Right kidney (tissue), 1 donor: ENCODE data around the gene RNF207.

Experiments
- DNase-seq: peaks from one replicate; pipeline ENCODE4 v3.0.0-alpha.2; 2016

RNF207 gene

DNA sequence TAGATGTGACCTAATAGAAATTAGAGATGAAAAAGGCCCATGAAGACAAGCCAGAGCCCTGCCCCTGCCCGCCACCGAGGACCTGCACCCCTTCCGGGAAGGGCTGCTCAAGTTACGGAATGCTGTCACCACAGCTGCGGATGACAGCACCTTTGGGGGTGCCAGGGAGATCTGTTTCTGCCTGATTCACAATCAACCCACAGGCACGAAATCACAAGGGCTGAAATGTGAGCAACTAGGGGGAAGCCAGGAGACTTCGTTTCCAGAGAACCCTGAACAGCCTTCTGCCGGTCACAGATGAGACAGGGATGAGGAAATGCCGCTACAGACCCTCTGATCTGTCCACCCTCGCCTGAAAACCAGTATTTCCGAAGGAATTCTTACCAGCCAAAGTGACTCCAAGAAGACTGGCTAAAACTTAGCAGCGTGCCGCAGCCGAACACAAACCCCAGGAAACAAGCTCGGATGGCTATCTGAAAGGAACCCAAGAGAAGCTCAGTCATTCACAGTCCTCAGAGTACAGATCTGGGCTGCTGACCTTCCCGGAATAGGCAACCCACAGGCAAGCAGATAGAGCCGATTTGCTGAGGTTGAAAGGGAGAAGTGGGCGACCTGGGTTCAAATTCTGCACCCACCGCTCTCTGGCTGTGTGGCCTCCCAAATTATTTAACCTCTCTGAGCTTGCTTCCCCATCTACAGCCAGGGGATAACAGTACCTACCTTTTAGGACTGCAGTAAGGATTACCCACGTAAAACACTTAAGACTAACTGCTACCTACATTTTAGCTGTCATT lies 28.8 kb downstream of the RNF207 start:
- DNase-seq: no peak

DNA sequence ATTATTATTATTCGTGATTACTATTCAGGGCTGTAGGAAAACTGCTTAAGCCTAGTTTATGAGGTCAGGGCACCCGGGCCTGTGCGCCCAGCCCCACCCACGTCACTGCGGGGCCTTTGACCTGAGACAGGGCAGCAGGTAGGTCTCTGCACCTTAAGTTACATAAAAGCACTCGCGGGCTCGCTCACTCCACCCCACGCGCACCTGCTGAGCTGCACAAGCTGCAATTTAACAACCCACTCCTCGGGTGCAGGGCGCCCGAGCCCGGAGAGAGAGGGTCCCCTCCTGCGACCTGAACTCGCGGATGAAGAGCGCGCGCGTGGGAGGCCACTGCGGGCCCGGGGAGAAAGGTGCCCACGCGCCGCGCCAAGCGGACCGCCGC lies 29.4 kb downstream of the RNF207 start:
- no peak for DNase-seq

DNA sequence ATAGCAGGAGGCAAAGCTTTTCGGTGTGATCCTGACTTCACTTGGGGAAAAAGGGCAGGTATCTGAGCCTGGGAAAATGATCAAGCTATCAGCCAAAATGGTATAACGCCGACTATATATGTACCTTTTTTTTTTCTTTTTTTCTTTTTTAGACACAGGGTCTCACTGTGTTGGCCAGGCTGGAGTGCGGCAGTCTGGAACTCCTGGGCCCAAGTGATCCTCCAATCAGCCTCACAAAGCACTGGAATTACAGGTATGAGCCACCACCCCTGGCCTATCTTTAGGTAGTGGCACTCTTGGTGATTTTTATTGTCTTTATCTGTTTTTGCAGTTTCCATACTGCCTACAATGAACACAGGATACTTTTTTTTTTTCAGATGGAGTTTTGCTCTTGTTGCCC lies 31.2 kb downstream of the RNF207 start:
- DNase-seq: no peak

DNA sequence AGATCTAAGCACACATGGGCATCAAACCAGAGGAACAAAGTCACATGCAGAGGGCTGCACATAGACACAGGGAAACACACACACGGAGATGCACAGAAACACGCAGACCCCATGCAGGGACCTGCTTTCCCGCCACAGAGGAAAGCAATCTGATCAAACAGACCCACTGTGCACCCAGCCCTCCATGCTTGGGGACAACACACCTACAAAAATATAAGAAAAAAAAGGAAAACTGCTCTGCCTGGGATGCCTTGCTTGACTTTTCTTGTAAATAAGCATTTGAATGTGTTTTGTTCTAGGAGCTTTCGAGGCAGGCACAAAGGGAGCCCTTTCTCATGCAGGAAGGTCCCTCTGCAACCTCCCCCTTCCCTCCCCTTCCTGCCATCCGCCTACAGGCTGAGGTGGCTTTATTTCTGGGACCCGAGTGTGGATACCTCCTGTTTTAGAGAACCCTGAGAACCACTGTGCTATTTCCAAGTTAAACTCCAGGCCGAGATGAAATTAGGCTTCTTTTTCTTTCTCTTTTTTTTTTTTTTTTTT lies 33.4 kb downstream of the RNF207 start:
- no peak for DNase-seq

DNA sequence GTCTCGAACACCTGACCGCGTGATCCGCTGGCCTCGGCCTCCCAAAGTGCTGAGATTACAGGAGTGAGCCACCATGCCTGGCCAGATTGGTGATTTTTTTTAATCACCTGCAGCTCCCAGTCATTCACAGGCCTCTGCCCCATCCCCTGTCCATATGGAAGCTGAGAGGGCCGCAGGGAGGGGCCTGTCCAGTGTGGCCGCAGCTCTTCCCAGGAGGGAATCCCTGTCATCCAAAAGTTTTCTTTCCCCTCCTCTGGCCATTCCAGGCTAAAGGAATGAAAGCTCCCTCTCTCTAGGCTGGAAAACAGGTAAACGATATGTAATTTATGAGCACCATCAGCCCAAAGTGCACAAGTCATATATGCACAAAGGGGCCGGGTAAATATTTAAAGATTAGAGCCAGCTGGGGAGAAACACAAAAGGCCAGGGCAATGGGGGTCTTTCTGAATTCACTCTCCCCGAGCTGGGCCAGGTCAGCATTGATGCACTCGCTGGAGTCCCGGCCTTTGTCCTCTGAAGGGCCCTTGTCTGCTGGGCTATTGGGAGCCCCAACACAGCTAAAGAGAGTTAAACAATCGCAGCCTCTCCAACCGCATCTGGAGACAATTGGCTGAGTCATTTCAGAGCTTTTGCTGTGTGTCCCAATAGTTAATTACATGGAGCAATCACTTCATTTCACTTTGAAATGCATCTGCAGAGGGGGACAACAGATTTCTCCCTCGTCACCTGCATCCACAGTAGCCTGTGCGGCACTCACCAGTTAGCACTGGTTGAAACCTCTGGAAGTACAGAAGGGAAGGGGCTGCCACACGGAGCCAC lies 34.2 kb downstream of the RNF207 start:
- no peak for DNase-seq

DNA sequence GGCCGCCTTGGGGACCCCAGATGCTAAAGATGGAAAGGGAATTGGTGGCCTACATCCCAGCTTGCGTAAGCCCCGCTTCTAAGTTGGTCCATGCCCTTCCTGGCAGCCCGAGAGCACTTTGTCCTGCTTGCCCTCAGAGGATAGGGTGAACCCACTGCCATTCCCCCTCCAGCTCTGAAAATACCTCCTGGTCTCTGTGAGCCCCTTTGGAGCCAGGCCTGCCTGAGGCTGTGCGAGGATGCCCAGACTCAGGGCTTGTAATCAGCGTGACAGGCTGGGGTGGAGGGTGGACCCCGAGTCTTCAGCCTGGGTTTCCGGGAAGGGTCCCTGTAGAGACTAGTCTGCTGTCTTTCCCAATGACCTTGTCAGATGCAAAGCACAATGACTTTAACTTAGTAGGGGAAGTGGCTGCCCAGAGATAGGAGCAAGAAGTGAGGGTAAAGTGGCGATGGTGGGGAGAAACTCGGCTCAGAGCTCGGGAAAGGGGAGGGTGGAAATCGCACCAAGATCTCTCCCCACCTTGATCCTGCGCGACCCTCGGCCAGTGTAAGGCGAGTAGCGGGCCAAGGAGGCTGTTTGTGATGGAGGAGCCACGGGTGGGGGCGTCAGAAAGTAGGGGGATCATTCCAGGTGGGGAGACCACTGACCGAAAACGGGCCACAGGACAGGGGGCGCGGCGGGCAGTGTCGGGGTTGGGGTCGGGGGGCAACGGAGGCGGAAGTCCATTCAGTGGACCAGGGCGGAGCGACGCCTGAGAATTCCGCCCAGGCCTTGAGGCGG lies 35.4 kb downstream of the RNF207 start:
- no peak for DNase-seq

DNA sequence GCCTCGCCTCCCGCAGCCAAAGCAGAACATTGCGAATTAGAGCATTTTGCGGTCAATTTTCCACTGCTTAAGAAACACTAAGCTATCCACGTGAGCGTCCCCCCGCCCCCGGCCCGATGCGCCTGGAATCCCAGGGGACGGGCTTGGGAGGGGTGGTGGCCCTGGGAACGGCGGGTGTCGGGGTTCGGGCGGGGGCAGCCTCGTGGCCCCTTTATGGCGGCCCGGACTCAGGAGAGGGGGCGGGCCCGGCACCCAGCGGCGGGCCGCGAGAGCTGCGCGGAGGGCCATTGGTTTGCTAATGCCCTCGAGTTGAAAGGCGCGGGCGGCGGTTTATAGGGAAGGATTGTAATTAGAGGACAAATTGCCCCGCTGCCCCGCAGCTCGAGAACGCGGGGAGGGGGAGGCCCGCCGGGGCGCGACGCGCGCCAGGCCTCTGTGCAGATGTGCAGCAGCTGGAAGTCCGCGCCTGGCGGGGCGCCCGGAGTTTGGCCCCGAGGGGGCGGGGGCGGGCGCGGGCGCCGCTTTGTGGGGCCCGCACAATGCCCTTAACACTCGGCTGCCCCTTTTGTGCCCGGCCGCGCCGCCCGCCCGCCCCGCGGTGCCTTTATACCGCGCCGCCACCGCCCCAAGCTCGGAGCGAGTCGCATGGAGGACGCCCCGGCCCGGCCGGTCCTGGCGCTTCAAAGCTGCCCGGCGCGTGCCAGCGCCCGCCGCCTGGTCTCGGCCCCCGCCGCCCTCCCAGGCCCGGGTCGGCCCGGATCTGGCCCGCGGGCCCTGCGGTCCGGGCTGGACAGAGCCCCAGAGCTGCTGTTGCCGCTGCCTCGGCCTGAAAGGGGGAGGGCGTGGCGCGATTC lies 36.2 kb downstream of the RNF207 start:
- peak; percentile 53 for DNase-seq

DNA sequence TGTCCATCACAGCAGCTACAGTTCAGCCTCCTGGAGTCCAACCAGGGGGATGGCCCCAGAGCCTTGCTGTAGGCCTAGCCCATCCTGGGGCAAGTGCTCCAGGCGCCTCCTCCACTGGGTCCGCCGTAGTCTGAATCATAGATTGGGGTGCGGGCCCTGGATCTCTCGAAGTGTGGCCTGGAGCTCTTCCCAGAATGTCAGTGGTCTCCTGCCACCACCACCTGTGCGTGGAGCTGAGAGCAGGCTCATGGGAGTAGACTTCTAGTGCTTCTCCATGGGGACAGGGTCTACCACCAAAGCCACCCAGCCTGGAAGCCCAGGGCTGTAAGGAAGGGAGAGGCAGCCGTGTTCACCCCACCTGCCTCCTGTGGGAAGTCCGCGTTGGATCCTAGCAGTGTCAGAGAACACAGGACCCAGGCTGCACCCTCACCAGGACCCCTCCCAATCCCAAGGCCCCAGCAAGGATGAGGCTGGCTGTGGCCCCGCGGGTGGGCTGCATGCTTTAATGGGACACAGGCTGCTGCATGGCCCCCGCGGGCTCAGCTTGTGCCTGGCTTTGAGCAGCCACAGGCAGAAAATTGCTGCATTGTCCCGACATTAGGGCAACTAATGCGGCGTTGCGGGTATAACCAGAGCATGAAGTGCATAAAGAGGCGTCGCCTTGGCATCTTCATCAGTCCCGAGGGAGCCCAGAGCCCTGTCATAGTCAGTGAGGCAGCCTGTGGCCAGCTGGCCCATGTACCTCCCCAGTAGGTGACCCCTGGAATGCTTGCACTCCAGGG lies 37.3 kb downstream of the RNF207 start:
- DNase-seq: no peak

DNA sequence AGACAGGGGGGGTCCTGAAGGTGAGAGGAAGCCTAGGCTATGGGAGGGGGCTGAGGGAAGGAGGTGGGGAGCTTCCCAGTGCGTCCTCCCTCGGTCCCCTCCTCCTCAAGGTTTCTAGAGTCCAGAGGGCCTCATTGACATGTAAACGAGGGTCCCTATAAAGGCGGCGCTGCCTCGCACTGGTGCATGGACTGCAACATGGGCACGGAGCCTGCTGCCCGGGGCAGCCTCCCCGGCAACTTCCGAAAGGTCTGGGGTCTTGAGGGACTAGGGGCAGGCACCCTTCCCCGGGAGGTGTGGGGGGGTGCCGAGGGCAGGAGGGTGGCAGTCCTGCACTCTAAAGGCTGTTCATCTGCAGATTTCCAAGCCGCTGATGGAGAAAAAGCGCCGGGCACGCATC lies 38.1 kb downstream of the RNF207 start, which contains the start of gene HES3:
TSS of gene HES3 (plus strand) at position 187 of the 400 bp plus-strand sequence. CDS start at position 374, 187 bp downstream.
- no peak for DNase-seq

DNA sequence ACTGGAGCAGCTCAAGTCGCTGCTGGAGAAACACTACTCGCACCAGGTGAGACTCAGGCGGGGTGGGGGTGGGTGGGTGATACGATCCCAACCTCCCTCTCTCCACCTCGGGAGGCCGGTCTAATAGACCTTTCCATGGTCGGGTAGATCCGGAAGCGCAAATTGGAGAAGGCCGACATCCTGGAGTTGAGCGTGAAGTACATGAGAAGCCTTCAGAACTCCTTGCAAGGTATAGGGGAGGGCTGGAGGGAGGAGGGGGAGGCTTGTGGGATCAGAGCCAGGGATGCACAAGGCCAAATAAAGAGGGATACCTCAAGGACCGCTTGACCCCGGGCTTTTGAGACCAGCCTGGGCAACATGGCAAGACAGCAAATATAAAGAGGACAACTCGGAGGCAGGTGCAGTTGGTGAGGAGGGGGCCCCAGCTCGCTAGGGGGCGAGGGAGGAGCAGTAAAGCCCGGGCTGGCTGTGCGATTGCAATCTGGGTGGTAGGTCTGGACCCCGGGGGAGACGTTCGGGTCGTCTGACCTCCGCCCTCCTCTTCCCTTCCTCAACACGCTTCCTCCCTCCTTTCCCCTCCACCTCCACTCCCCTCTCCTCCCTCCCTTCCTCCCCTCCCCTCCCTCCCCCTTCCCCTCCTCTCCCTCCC lies 38.6 kb downstream of the RNF207 start:
- no peak for DNase-seq

DNA sequence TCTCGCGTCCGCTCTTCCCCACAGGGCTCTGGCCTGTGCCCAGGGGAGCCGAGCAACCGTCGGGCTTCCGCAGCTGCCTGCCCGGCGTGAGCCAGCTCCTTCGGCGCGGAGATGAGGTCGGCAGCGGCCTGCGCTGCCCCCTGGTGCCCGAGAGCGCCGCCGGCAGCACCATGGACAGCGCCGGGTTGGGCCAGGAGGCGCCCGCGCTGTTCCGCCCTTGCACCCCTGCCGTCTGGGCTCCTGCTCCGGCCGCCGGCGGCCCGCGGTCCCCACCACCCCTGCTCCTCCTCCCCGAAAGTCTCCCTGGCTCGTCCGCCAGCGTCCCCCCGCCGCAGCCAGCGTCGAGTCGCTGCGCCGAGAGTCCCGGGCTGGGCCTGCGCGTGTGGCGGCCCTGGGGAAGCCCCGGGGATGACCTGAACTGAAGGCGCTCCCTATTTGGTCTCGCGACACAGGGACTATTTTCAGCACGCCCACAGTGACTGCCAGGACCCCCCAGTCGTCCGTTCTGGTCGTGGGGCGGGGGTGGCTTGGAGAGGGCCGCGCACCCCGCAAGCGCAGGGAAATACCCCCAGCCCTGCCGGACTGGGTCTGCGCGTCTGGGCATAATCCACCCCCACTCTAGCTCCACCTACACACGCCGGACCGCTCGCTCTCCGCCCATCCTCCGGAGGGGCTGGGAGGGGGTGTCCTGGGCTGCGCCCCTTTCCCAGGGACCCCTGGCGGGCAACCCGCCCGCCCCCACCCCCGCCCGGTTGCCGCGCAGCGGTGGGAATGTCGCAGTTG lies 39.4 kb downstream of the RNF207 start:
- DNase-seq: peak; percentile 85

DNA sequence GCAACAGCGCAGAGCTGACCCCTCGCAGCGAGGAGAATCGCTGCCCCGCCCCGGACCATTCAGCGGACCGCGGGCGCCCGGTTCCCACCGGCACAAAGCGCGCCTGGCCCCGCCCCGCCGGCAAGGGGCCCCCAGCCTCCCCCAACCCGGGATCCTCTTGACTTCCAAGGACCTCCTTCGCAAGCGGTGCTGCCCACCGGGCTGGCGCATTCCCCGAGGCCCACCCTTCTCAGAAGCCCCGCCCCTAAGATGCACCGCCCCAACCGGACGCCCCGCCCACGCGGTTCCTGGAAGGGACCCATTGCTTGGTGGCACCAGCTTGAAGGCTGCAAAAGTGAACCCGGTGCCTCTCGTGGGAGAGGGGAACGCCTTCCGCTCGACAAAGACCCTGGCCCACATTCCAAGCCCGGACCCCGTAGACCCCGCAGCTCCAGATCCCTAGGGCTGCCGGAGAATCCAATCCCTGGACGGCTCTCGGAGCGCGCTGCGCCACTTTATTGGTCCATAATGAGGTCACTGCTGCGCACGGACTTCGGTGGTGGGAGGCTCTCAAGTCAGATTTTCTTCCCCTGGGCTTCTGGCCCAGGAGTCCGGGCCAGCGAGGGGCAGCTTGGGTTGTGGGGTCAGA lies 40.1 kb downstream of the RNF207 start:
- no peak for DNase-seq

DNA sequence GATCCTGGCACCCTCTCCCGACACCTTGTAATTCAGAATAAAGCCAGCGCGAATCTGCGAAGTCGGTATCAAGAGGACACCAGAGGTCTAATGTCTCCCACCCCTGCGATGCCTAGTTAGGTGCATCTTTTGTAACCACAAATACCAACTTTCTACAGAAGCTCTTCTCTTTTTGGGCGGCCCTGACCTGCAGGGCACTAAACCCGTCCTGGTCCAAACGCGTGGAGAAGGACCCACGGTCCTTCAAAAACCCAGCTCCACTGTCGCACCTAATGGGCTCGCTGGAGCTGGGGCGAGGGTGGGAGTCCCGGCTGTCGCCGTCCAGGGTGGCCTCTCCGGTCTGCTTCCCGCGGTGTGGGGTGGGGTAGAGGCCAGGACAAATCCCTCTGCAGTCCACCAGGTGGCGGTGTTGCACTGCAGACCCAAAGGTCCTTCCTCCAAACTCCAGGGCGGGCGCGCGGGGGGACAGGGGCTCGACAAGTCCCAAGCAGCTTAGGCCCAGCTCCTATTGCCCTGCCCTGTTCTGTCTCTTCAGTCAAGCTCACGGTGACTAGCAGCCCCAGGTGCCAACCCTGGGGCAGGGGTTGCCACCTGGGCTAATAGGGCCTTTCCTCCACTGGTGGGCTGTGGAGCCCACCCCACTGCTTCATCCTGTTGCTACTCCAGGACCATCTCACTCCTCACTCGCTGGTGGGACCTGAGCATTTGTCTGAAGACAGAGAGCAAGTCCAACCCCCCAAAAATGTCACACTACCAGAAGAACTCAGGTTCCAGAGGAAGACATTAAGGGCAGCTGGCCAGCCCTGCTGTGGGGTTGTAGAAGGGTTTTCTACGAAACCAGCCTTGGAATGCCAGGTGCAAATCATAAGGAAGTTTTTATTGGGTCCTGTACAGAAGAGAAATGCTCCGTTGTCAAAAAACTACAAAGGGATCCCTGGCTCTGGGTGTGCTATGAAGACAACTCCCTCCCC lies 40.9 kb downstream of the RNF207 start:
- DNase-seq: peak; percentile 70

DNA sequence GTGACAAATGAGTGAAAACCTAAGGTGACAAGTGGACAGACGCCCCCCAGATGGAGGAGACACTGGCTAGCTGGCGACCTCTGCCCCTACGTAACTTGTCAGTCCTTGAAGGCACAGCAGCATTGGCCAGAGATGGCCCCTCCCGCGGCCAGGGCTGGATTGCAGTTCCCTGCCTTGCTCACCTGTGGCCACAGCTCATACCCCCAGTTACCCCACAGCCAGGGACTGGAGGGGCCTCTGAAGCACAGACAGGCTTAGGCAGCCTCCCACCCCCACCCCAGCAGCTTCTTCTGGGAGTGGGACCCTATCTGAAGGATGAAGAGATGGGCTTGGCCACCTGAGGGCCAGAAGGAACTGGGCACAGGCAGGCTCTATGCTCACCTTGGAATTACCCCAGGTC lies 41.7 kb downstream of the RNF207 start:
- DNase-seq: no peak

DNA sequence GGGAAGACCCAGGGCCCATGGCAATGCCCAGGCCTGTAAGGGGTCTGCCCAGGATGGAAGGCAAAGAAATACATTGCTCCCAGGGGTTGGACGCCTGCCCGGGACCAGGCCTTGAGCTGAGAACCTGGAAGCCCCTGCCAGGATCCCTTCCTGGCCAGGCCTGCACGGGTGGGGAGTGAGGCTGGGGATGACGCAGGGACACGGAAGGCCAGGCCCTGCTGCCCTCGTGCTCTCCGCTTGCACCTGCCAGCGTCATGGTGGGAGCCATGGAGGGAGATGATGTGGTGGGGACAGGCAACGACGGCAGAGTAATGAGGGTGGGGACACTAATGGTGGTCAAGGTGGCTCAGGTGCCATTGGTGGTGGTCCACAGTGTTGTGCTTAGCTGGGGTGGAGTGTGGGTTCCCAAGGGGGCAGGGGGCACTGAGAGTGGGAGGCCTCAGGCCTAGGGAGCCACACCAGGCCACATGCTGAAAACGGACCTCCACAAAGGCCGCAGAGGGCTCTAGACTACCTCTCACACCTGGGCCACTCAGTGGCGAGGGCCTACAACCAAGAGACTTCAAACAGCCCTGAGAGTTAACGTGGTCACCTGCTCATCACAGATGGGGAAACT lies 42.4 kb downstream of the RNF207 start:
- no peak for DNase-seq

DNA sequence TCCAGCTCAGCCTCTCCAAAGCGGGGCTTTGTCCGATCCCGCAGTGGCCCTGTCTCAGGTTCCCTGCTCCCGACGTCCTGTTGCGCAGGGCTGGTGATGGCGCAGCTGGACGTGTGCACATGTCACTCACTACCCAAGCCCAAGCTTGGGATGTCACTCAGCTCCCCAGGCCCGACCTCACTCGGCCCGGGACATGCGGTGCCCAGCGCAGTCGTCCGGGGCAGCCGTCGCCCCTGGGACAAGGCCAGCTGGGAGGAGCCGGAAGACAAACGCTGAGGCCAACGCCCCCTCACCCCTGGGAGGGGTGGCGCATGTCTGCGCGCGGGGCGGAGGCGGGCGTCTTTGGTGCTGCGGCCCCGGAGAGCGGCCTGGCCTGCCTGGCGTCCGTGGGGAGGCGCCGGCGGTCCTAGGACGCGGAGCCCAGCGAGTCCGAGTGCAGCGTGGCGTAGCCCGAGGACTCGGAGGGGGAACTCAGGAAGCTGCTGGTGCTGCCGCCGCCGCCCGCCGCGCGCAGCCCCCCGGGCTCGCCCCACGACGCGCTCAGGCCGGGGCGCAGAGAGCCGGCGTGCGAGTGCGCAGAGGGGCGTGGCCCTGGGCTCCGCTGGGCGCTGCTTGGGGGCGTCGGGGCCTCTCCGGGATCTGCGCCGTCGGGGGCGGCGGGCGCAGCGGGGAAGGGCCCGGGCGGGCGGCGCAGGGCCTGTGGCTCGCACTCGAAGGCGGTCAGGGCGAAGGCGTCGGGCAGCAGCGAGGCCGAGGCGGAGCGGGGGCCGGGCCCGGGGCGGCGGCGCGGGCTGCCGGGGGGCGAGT lies 43.2 kb downstream of the RNF207 start:
- DNase-seq: peak; percentile 66
